Bone marrow (tissue), 2 donors: Measurements from ENCODE around the gene TIMP2.
A peak's percentile ranks its signal among the peaks of the same experiment; 100 is the strongest.
"Not testable (repeated sequence)": the region's sequence is repeated elsewhere in the genome, so short reads cannot be mapped to it uniquely, and the experiment has no call there.

Experiments
- DNase-seq, 2 donors: peaks; one replicate each; lab custom pipeline; 2025; lab: John Stamatoyannopoulos, UW

Gene TIMP2

DNA sequence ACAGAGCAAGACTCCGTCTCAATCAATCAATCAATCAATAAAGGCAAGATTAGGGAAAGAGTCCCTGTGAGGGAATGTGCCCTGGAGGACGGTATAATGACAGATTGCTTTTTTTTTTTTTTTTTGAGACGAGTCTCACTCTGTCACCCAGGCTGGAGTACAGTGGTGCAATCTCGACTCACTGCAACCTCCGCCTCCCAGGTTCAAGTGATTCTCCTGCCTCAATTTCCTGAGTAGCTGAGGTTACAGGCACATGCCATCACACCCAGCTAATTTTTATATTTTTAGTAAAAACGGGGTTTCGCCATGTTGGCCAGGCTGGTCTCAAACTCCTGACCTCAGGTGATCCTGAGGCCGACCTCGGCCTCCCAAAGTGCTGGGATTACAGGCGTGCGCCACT is 35.1 kb downstream of the TIMP2 start:
- not testable (repeated sequence) for DNase-seq

DNA sequence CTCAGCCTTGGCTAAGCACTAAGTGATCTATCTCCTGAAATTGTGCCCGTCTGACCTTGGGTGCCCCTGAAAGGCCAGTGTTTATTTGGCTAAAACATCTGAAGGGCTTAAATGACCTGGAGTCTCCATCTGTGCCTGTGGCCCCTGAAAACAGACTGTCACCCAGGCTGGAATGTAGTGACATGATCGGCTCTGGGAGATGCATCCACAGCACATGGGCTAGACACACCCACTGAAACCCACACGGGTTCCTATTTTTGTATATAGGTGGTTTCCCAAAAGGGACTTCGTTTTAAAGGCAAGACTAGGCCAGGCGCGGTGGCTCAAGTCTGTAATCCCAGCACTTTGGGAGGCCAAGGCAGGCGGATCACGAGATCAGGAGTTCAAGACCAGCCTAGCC is 35.7 kb downstream of the TIMP2 start:
- DNase-seq, result peak in 1 of 2 donors; percentile 20

DNA sequence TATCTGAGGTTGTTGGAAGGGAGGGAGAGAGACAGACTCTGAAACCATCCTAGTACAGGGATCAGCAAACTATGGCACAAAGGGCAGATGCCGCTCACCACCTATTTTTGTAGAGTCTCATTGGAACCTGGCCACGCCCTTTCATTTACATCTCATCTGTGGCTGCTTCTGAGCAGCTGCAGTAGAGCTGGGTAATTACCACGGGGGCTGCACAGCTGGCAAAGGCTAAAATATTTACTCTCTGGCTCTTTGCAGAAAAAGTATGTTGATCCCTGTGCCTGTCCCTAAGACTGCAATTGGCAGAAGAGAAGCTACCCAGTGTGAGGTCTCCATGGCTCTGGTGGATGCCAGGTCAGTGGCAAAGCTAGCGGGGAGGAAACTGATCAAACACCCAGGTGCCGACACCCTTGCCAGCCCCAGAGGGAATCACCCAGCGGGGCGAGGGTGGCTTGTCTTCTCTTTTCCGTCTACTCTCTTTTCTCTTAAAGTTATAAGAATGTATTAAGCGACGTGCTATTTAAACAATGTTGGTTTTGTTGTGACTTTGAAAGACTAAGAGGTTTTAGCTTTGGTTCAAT is 36.2 kb downstream of the TIMP2 start:
- no peak for DNase-seq

DNA sequence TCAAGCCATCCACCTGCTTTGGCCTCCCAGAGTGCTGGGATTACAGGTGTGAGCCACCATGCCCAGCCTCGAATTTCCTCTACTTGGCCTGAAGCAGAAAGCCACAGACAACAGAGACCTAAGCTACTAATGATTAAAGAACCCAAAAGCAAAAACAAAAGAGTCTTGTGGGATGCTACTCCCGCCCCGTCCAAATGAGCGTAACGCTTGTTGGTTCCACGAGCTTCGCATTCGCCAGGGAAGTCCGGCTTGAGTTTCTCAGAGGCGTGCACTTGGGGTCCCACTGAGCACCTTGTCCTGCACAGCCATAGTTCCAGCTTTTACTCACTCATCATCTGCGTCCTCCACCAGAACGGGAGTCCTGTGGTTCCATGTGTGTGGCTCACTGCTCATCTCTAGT is 38.2 kb downstream of the TIMP2 start:
- DNase-seq, result no peak

DNA sequence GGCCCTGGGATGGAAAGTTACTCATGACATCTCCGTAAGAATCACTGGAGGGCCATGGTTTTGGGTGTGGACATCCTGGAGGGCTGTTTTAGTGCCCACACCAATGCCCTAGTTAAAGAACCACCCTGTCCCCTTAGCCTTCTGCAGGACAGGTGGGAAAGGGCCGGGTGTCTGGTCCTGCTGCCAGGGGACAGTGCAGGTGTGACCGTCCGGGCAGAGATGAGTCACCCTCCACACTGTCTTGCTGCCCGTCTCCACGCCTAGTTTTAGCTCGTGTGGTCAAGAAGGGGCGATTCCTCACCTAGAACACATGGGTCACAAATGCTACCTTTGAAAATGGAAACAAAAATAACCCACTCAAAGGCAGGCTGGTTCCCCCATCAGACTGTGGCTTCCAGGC is 39.2 kb downstream of the TIMP2 start:
- DNase-seq, result no peak

DNA sequence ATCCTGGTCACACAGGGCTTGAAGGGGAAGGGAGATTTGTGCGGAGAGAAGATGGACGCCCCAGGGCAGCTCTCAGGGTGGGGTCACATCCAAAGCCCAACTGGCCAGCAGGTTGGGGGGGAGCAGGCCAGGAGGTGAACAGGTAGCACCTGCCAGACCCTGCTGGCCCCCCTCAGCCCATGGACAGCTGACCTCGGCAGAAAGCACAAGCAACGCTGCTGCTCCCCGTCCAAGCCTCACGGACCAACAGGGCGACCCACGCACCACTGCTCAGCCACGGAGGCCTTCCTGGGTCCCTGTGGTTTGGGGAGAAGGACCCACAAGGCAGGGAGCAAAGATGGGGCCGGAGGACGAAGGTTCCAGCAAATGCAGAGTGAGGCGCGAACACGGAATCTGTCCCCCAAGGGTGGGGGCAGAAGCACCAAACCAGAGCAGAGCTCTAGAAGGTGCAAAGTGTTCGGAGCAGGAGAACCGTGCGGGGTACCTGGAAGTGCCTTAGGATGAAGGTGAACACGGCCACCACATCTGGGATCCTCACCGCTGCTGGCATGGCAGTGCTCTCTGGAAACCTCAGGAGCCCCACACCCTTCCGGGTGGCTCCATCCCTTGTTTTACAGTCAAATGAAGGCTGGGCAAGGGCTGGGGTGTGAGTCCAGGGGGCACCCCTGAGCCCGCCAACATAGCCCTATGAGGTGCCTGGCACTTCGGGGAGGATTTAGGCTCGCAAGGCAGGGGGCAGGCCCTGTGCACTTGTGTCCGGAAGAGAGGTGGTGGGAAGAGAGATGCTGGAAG is 40.1 kb downstream of the TIMP2 start:
- DNase-seq, result no peak

DNA sequence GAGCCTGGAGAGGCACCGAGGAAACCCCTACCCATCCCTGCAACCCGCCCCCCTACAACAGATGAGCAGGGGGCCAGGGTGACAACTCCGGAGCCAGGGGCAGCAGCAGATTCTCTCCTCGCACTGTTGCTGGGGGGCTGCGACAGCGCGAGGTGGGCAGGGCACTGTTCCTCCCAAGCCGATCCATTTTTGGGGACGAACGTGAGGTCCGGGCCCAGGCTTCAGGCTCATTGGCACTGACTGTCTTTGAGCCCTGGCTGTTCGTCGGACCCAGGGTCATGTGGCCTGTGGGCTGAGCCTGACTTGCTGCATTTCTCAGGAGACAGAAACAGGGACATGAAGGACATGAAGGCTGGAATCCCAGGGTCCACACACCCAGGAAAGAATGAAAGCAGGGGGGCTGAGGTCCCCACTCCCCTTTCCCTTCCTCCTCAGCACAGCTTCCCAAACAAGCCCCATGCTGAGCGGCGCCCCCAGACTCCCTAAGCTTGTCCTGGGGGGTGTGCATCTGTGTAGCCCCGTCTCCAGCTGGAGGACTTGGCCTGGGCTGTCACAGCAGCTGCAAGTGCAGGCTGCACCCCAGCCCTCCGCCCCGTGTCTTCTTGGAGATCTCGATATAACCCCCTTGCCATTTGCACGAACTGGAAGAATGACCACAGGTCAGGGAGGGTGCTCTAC is 40.9 kb downstream of the TIMP2 start:
- DNase-seq, result no peak

DNA sequence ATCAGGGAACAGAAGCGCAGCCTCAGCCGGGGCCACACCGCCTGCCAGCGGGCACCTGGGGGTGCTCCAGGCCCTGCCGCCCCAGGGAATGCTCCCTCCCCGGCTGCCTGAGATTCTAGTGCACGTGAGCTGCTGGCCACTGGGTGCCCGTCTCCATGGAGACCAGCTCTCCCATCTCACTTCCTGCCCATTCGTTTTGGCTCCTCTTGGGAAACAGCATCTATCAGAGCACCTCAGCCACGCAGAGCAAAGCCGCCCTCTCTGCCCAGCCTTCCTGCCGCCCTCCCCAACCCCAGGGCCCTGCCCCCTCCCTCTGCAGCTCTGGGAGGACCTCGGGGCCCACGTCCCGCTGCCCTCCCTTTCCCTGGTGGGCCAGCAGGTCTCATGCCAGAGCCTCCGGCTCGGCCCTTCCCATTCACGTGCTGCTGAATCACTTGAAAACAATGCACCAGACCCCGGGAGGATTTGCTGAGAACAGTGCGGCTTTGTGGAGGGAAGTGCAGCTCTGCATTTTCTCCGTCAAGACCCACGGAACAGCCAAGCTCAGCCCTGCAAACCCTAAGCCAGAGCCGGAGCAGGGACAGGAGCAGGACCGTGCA is 41.6 kb downstream of the TIMP2 start:
- peak in 1 of 2 donors; percentile 62 for DNase-seq

DNA sequence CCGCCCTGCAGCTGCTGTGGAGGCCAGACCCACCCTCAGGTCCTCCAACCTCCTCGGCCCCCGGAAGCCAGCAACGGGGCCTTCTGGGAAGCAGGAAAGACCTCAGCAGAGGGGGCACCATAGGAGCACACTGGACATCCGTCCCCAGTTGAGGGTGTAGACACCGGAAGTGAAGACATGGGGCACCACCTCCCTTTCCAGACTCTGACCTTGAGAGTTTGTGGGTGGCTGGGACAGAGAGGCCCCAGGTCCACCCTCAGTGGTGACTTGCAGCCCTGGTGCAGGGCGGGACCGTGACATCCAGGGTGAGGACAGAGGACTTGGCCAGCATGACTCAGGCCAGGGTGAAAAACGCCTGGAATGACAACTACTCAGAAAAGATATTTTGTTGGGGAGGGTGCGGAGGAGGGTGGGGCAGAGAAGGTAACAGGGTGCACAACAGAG is 42.1 kb downstream of the TIMP2 start:
- peak in 1 of 2 donors; percentile 62 for DNase-seq

DNA sequence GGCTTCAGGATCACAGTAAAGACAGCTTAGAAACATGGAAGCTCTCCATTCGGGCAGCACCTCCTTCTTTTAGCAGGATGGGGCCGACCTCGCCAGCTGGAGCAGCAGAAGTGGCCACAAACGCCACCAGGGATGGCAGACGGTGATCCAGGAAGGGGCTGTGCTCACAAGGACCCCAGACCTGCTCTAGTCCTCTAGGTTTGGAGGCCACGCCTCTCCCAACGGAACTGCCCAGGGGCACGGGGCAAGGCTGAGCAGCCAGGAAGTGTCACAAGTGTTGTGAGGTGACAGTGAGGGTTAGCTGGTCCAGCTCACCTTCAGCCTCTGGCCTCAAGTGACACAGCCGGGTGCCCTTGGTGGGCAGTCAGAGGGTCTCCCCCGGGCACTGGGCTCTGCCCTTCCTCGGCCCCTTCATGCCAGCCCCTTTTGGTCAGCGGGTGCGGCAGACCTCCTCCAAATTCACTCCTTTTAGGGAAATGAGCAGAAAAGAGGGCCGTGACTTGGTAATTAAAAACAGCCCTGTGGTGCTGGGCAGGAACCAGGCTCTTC is 42.6 kb downstream of the TIMP2 start:
- peak in 1 of 2 donors; percentile 60 for DNase-seq

DNA sequence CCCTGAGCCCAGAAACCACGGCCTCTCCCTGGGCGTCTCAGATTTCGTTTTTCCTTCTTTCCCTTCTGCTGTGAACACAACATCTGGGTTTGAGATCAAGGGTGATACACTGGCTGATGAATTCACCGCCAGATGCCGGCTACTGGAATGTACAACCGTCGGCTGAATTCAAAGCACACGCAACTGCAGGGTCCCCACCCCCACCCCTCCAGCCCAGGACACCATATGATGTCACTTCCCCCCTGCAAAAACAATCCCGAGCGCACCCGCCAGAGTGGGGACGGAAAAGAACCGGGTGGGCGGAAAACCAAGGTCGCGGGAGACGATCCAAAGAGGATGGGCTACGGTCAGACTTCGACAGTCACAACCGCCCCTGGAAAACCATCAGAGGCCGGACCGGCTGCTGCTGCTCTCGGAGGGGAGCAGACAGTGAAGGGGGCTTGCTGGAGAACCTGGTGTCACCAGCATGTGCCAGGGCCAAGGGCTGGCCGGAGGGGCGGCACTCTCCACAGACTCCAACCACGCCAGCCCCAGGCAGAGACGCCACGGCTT is 45.5 kb downstream of the TIMP2 start:
- peak in 1 of 2 donors; percentile 19 for DNase-seq

DNA sequence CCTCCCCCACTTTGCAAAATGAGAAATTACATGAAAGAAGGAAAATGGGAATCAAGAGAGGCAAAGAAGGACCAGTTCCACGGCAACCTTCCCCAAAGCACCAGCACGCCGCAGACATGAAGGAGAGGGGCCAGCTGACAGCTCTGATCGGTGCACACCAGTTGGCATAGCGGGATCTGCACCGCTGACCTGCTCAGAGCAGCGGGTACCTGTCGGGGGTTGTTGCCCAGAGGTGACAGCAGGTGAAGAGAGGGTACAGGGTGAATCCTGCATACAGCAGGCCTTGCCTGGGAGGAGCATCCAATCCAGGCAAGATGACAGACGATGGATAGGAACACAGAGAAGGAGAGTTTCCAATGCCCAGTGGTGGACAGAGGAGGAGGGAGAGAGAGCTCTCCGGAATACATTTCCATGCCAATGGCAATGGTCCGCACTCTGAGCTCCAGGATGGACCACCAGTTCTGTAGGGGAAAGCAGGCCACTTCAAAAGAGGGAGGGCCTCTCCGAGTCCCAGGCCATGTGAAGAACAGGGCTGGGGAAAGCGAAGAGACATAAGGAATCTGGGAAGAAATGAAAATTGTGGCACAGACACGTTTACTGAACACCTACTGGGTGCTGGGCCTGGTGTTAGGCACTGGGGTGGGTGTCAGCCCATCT is 46.2 kb downstream of the TIMP2 start:
- DNase-seq, result no peak

DNA sequence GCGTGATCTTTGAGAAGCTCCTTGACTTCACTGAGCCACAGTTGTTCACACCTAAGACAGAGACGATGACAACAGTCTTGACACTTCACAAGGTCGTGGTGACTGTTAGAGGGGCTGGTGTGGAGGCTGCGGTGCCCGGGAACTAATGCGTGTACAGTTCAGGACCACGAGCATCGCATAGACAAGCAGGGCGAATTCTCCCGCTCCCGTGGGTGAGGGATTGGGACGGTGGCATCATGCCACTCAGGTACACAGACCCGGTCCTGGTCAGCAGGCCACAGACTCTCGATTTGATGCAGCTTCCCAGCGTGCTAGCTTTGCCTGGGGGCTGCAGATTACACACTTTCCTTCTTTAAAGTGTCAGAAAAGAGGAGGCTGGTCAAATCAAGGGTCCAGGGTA is 46.9 kb downstream of the TIMP2 start:
- no peak for DNase-seq

DNA sequence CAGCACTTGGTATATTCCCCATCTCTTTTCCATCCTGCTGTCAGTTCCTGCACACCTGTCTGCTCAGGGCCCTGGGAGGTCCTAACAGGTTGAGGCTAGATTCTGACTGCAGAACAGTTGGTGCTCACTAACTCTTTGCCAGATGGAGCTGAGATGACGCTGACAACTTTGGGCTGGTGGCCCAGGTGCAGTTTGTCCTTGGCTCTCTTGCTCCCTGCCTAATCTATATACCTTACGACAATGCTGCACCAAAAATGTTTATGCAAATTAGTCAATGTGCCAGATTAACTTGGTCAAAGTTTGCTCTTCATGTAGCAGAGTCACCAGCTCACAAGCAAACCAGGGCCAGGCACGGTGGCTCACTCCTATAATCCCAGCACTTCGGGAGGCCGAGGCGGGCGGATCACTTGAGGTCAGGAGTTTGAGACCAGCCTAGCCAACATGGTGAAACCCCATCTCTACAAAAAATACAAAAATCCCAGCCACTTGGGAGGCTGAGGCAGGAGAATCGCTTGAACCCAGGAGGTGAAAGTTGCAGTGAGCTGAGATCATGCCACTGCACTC is 48.2 kb downstream of the TIMP2 start:
- not testable (repeated sequence) for DNase-seq

DNA sequence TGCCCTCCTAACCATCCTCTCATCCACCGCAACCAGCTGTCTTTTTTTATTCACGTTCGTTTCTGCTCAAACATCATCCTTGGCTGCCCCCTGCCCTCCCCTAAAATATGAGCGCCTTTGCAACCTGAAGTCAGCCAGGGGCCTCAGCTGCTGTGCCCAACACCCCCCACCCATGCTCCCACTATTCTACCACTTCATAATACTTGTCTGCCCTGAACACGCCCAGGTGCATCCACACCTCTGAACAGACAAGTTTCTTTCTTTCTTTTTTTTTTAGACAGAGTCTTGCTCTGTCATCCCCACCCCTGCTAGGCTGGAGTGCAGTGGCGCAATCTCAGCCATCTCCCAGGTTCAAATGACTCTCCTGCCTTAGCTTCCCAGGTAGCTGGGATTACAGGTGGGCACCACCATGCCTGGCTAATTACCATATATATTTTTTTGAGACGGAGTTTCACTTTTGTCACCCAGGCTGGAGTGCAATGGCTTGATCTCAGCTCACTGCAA is 49.0 kb downstream of the TIMP2 start:
- no peak for DNase-seq

DNA sequence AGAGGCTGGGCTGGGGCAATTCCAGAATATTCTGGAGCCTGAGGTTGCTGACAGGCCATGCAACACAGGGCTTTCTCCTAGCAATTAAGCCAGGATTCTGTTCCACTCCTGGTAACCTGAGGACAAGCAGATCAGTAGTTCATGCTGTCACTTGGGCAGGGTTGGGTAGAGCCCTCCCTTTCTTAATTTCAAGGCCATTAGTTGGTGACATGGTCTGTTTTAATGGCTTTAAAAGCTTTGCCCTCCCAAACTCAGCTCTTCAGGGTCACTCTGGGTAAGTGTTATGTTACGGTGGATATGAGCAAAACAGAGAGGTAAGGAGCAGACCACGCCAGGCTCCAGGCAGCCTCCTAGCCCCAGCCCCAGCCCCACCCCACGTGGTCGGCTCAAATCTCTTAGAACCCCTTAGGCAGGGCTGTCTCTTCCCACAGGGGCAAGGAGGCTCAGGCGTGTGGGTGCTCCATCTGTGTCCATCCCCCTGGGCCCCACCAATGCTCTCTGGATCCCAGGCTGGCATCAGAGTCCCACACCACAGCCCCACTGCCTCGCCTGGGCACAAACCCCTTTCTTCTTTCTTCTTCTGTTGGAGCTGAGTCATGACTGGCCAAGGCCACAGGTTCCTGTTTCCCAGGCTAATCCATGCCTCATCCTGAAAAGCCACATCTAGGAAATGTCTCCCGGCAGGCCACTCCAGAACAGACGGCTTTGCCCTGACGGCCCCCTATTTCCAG is 49.7 kb downstream of the TIMP2 start:
- DNase-seq, result no peak

DNA sequence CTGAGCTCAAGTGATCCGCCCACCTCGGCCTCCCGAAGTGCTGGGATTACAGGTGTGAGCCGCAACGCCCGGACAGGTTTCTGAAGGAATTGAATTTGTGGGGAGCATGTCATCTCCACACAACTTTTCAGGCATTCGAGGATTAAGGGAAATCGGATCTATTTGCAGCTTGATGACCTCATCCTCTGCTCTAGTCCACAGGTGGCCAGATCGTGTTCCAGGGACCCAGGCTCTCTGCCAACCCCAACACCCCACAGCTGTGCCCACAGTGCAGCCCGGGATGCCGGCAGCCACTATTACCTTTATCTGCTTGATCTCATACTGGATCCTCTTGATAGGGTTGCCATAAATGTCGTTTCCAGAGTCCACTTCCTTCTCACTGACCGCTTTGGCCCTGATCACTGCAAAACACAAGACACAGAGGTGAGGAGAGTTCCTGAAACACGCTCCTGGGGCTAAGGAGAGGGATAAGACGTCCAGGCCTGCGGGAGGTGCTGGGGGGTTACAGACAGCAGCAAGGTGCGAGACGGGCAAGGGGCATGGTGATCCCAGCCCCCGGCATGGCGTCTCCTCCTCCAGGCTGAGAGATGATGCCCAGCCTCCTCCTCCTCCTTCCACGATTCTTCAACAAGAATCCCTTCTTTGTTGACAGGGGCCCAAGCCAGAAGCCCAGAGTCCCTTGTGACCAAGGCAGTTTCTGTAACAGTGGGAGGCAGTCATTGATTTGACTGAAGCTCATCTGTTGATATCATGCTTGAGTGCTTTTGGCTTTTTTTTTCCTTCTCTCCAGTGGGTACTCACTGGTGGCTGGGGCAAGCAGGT is 51.5 kb downstream of the TIMP2 start:
- DNase-seq, result no peak

DNA sequence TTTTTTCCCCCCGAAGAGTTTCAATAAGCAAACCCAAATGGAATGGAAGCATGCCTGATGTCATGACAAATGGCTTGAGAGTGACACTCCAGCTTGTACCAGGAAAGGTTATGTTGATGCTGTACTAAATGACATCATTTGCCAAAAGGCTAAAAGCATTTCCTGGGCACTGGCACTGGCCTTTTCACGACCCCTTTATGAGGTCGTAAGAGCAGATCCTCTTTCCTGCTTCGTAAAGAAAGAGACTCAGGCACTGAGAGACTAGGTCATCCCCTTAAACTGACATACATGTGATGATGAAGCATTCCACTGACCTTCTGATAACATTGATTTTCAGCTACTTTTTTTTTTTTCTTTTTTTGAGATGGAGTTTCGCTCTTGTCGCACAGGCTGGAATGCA is 52.7 kb downstream of the TIMP2 start:
- DNase-seq, result no peak

DNA sequence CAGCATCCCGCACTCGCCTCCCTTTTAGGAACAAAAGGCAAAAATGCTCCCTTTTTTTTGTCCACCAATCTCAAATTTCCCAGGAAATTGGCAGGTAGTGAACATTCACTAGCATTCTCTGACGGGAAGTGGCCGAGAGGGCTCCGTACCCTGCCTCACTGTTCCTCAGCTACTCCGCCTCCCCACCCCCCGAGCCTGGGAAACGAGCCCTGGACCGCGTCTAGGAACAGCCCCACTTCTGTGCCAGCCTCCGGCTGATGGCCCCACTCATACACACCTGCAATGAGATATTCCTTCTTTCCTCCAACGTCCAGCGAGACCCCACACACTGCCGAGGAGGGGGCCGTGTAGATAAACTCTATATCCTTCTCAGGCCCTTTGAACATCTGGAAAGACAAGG is 54.6 kb downstream of the TIMP2 start:
- no peak for DNase-seq
